ENCODE data around the gene REL.

REL gene

GRCh38 chr2:60880643-60881046, 729 bp upstream of the REL start (continued):
- TF ChIP-seq, protein P1, sequence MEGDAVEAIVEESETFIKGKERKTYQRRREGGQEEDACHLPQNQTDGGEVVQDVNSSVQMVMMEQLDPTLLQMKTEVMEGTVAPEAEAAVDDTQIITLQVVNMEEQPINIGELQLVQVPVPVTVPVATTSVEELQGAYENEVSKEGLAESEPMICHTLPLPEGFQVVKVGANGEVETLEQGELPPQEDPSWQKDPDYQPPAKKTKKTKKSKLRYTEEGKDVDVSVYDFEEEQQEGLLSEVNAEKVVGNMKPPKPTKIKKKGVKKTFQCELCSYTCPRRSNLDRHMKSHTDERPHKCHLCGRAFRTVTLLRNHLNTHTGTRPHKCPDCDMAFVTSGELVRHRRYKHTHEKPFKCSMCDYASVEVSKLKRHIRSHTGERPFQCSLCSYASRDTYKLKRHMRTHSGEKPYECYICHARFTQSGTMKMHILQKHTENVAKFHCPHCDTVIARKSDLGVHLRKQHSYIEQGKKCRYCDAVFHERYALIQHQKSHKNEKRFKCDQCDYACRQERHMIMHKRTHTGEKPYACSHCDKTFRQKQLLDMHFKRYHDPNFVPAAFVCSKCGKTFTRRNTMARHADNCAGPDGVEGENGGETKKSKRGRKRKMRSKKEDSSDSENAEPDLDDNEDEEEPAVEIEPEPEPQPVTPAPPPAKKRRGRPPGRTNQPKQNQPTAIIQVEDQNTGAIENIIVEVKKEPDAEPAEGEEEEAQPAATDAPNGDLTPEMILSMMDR (tag by site-specific recombination; IDR thresholded peaks at IDR 0.05): peak; percentile 30; the same call in 1 of the 2 replicates
- TF ChIP-seq ZNF112 (tag by site-specific recombination; IDR thresholded peaks at IDR 0.05) (no peak), ZNF155 (tag by site-specific recombination; IDR thresholded peaks at IDR 0.05) (no peak), HOXA7 (CRISPR knock-in tag; IDR thresholded peaks at IDR 0.05; ENCODE audit: borderline replicate concordance) (no peak), ZIC2 (tag by site-specific recombination; IDR thresholded peaks at IDR 0.05) (no peak)

GRCh38 chr2:60882971-60883753, 1.8 kb downstream of the REL start:
- Histone ChIP-seq H3K4me3 (ENCODE audit: low read depth, low read length) (peak overlapping the region; percentile 97), H3K9me3 (ENCODE audit: control insufficient read depth, insufficient read depth, low read depth, low read length) (no peaks in the 10 kb centered on the region), H3K4me1 (ENCODE audit: control insufficient read depth, insufficient read depth, low read length) (peaks cover 21% of the 10 kb centered on the region), H3K36me3 (ENCODE audit: control insufficient read depth in 2 of 2, insufficient read depth in 1 of 2, low read length in 2 of 2) (no peaks in the 10 kb centered on the region), H3K27ac (ENCODE audit: extremely low read depth, low read depth, low read length) (peak overlapping the region; percentile 53; the same call in 1 of the 2 replicates)
- ChIA-PET POLR2A (interaction anchor here (1.7 kb wide), 1 partner anchor 147 kb away, joined by 6 read pairs; no protein-coding TSS in a partner anchor), CTCF (interaction anchor here (0.6 to 0.7 kb wide), 5 partner anchors 13 to 169 kb away, joined by 3 to 7 read pairs (median 3); no protein-coding TSS in a partner anchor)
- TF ChIP-seq ZBTB20 (tag by site-specific recombination; IDR thresholded peaks at IDR 0.05) (peak; percentile 41), PRDM1 (tag by site-specific recombination; IDR thresholded peaks at IDR 0.05) (peak; percentile 57), ZNF629 (tag by site-specific recombination; IDR thresholded peaks at IDR 0.05) (no peak)

DNA sequence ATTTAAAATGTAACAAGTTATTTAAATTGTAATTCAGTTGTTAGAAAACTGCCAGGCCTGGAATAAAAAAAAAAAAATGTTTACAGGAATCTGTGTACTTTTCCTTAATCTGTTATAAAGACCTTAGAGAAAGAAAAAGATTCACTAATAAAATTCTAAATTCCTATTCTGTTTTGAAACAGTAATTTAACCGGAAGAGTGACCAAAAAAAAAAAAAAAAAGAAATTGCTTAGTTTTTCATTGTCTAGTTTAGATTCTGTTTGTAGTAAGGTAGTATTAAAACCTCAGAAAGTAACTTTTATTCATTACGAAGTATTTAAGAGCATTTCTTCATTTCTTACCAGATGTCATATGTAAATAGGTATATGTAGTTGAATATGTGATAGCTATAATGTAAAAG, 2.5 kb downstream of the REL start:
- Histone ChIP-seq H3K27ac (ENCODE audit: extremely low read depth, low read depth, low read length) (no peak overlapping the region), H3K9me3 (ENCODE audit: control insufficient read depth, insufficient read depth, low read depth, low read length) (no peaks in the 10 kb centered on the region), H3K4me1 (ENCODE audit: control insufficient read depth, insufficient read depth, low read length) (peaks cover 21% of the 10 kb centered on the region), H3K36me3 (ENCODE audit: control insufficient read depth in 2 of 2, insufficient read depth in 1 of 2, low read length in 2 of 2) (no peaks in the 10 kb centered on the region), H3K4me3 (ENCODE audit: low read depth, low read length) (peak overlapping the region; percentile 97)
- ChIA-PET CTCF (interaction anchor here (0.7 kb wide), 1 partner anchor 84 kb away, joined by 5 read pairs; no protein-coding TSS in a partner anchor), POLR2A (no interaction called here)
- TF ChIP-seq PRDM6 (tag by site-specific recombination; IDR thresholded peaks at IDR 0.05) (peak; percentile 84), ZNF202 (tag by site-specific recombination; IDR thresholded peaks at IDR 0.05; ENCODE audit: borderline replicate concordance) (no peak), KLF7 (tag by site-specific recombination; IDR thresholded peaks at IDR 0.05; ENCODE audit: borderline replicate concordance) (no peak), ZNF664 (tag by site-specific recombination; IDR thresholded peaks at IDR 0.05) (no peak), GLI2 (tag by site-specific recombination; IDR thresholded peaks at IDR 0.05; ENCODE audit: borderline replicate concordance, low read depth) (no peak), ZBTB20 (tag by site-specific recombination; IDR thresholded peaks at IDR 0.05) (peak; percentile 24; the same call in 1 of the 2 replicates), ZNF211 (tag by site-specific recombination; IDR thresholded peaks at IDR 0.05; ENCODE audit: low read depth) (no peak), PRDM1 (tag by site-specific recombination; IDR thresholded peaks at IDR 0.05) (peak; percentile 25; the same call in 1 of the 2 replicates)
- TF ChIP-seq, protein P2, sequence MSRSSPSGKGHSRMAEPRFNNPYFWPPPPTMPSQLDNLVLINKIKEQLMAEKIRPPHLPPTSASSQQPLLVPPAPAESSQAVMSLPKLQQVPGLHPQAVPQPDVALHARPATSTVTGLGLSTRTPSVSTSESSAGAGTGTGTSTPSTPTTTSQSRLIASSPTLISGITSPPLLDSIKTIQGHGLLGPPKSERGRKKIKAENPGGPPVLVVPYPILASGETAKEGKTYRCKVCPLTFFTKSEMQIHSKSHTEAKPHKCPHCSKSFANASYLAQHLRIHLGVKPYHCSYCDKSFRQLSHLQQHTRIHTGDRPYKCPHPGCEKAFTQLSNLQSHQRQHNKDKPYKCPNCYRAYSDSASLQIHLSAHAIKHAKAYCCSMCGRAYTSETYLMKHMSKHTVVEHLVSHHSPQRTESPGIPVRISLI (tag by site-specific recombination; IDR thresholded peaks at IDR 0.05): peak; percentile 66
- TF ChIP-seq, protein P3, sequence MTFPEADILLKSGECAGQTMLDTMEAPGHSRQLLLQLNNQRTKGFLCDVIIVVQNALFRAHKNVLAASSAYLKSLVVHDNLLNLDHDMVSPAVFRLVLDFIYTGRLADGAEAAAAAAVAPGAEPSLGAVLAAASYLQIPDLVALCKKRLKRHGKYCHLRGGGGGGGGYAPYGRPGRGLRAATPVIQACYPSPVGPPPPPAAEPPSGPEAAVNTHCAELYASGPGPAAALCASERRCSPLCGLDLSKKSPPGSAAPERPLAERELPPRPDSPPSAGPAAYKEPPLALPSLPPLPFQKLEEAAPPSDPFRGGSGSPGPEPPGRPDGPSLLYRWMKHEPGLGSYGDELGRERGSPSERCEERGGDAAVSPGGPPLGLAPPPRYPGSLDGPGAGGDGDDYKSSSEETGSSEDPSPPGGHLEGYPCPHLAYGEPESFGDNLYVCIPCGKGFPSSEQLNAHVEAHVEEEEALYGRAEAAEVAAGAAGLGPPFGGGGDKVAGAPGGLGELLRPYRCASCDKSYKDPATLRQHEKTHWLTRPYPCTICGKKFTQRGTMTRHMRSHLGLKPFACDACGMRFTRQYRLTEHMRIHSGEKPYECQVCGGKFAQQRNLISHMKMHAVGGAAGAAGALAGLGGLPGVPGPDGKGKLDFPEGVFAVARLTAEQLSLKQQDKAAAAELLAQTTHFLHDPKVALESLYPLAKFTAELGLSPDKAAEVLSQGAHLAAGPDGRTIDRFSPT (tag by site-specific recombination; IDR thresholded peaks at IDR 0.05): no peak

All from HEK293 (cell line).